IMR-90 (cell line): ENCODE measurements around the gene HAP1. TPM values are rescaled to one million over a fixed set of nuclear protein-coding genes. Genes with fewer than 3 reads are reported as not detected.

Experiments used
- ATAC-seq: fragments of 200-7000 bp; cut with Tn5 transposase; 2 replicates; pipeline ENCODE4 v1.9.1; 2020; ENCODE audit warnings: low read depth, mild to moderate bottlenecking, moderate library complexity
- BruUV-seq: library from RNA; stranded (reverse); fragments of 400-500 nt; replicated peaks from 2 replicates; lab custom pipeline; 2021; lab: Mats Ljungman, UMichigan
- CTCF ChIA-PET: fragments of 300-600 bp; formaldehyde crosslinking; extraction: SDS; loops from one replicate; lab custom pipeline; 2021; ENCODE audit warnings: antibody characterized with exemption; lab: Yijun Ruan, JAX
- POLR2A ChIA-PET: fragments of 300-600 bp; sonication (Branson Sonifier 250); formaldehyde crosslinking; loops from one replicate; lab custom pipeline; 2022; ENCODE audit warnings: antibody characterized with exemption; ENCODE audit not compliant: unreplicated experiment; lab: Charles Lee
- DNase-seq: peaks from one replicate; pipeline ENCODE4 v3.0.0; 2013
- H2AFZ ChIP-seq: replicated peaks from 2 replicates; pipeline ENCODE3; 2013; ENCODE audit warnings: low read length, mild to moderate bottlenecking; ENCODE audit not compliant: poor library complexity
- H2AK5ac ChIP-seq: 2 replicates; pipeline ENCODE4 v1.6.1; 2013; ENCODE audit warnings: low read depth, low read length, inconsistent platforms
- H2AK9ac ChIP-seq: replicated peaks from 2 replicates; pipeline ENCODE3; 2013; ENCODE audit warnings: mild to moderate bottlenecking, low read depth, low read length, moderate library complexity; ENCODE audit not compliant: poor library complexity
- H2BK120ac ChIP-seq: 2 replicates; pipeline ENCODE4 v1.6.1; 2013; ENCODE audit warnings: low read depth, low read length, inconsistent platforms
- H2BK15ac ChIP-seq: 3 replicates; pipeline ENCODE4 v1.6.1; 2013; ENCODE audit warnings: low read depth, low read length, inconsistent platforms
- H2BK20ac ChIP-seq: 2 replicates; pipeline ENCODE4 v1.6.1; 2013; ENCODE audit warnings: low read depth, mild to moderate bottlenecking, inconsistent platforms, low read length, moderate library complexity
- H2BK5ac ChIP-seq: 2 replicates; pipeline ENCODE4 v1.6.1; 2013; ENCODE audit warnings: mild to moderate bottlenecking, low read depth, low read length, inconsistent platforms; ENCODE audit not compliant: poor library complexity, severe bottlenecking
- H3K14ac ChIP-seq: replicated peaks from 2 replicates; pipeline ENCODE4 v1.6.1; 2013; ENCODE audit warnings: low read depth, low read length, inconsistent platforms
- H3K18ac ChIP-seq: 2 replicates; pipeline ENCODE4 v1.6.1; 2013; ENCODE audit warnings: low read depth, low read length, control low read depth
- H3K23ac ChIP-seq: 2 replicates; pipeline ENCODE4 v1.6.1; 2013; ENCODE audit warnings: low read depth, low read length, inconsistent platforms
- H3K27ac ChIP-seq: 2 replicates; pipeline ENCODE4 v1.5.1; 2013; ENCODE audit warnings: mild to moderate bottlenecking, control low read depth, low read length; ENCODE audit not compliant: insufficient read depth
- H3K27me3 ChIP-seq: 2 replicates; pipeline ENCODE4 v1.6.1; 2013; ENCODE audit warnings: low read length; ENCODE audit not compliant: control insufficient read depth, insufficient read depth
- H3K36me3 ChIP-seq: 2 replicates; pipeline ENCODE4 v1.6.1; 2013; ENCODE audit warnings: low read length, mixed read lengths; ENCODE audit not compliant: control insufficient read depth, insufficient read depth
- H3K4ac ChIP-seq: 2 replicates; pipeline ENCODE4 v1.6.1; 2013; ENCODE audit warnings: low read depth, low read length, inconsistent platforms
- H3K4me1 ChIP-seq: 2 replicates; pipeline ENCODE4 v1.6.1; 2013; ENCODE audit warnings: low read length, mixed read lengths; ENCODE audit not compliant: control insufficient read depth, insufficient read depth
- H3K4me2 ChIP-seq: 2 replicates; pipeline ENCODE4 v1.6.1; 2013; ENCODE audit warnings: low read depth, mild to moderate bottlenecking, control low read depth, low read length, moderate library complexity
- H3K4me3 ChIP-seq: 2 replicates; pipeline ENCODE4 v1.5.1; 2013; ENCODE audit warnings: low read depth, mild to moderate bottlenecking, control low read depth, low read length, moderate library complexity; ENCODE audit not compliant: insufficient read depth
- H3K56ac ChIP-seq: 2 replicates; pipeline ENCODE4 v1.6.1; 2013; ENCODE audit warnings: low read length, inconsistent platforms; ENCODE audit not compliant: insufficient read depth; ENCODE audit errors: extremely low read depth
- H3K79me1 ChIP-seq, 2 experiments: 2 replicates each; pipeline ENCODE4 v1.6.1; 2013; ENCODE audit warnings: low read length in 2 of 2, inconsistent platforms in 1 of 2, low read depth in 1 of 2
- H3K9ac ChIP-seq: 2 replicates; pipeline ENCODE4 v1.6.1; 2013; ENCODE audit warnings: low read depth, low read length, control low read depth
- H3K9me1 ChIP-seq: 2 replicates; pipeline ENCODE4 v1.6.1; 2013; ENCODE audit warnings: low read length, inconsistent platforms; ENCODE audit not compliant: insufficient read depth
- H3K9me3 ChIP-seq: 2 replicates; pipeline ENCODE4 v1.6.1; 2013; ENCODE audit warnings: low read length; ENCODE audit not compliant: control insufficient read depth, insufficient read depth
- H4K20me1 ChIP-seq: 2 replicates; pipeline ENCODE4 v1.6.1; 2013; ENCODE audit warnings: low read length, inconsistent platforms; ENCODE audit not compliant: insufficient read depth
- H4K5ac ChIP-seq: 2 replicates; pipeline ENCODE4 v1.6.1; 2013; ENCODE audit warnings: mild to moderate bottlenecking, low read depth, low read length, control low read depth
- H4K8ac ChIP-seq, 2 experiments: 2 replicates each; pipeline ENCODE4 v1.6.1; 2013; ENCODE audit warnings: low read depth in 2 of 2, low read length in 2 of 2, control low read depth in 1 of 2, inconsistent platforms in 1 of 2
- H4K91ac ChIP-seq: 2 replicates; pipeline ENCODE4 v1.6.1; 2013; ENCODE audit warnings: low read depth, low read length, inconsistent platforms; ENCODE audit not compliant: insufficient read depth
- CHD1 ChIP-seq: IDR thresholded peaks from 2 replicates; pipeline ENCODE4 v1.6.1; 2012; ENCODE audit warnings: low read depth, low read length, improper control_type of control experiment
- CTCF ChIP-seq: conservative IDR thresholded peaks from 2 replicates; pipeline ENCODE4 v1.5.1; 2012; ENCODE audit warnings: mild to moderate bottlenecking, low read depth, low read length, improper control_type of control experiment
- ELK1 ChIP-seq: fragments of 150-350 bp; IDR thresholded peaks from 2 replicates; pipeline ENCODE4 v1.6.1; 2016; ENCODE audit warnings: low read depth, mild to moderate bottlenecking, low read length, moderate library complexity, borderline replicate concordance
- MAFK ChIP-seq: IDR thresholded peaks from 2 replicates; pipeline ENCODE4 v1.6.1; 2012; ENCODE audit warnings: low read depth, low read length, improper control_type of control experiment
- MAZ ChIP-seq: IDR thresholded peaks from 2 replicates; pipeline ENCODE4 v1.6.1; 2012; ENCODE audit warnings: low read depth, mild to moderate bottlenecking, low read length, improper control_type of control experiment, moderate library complexity, borderline replicate concordance
- MXI1 ChIP-seq: IDR thresholded peaks from 2 replicates; pipeline ENCODE4 v1.6.1; 2012; ENCODE audit warnings: low read depth, mild to moderate bottlenecking, low read length, moderate library complexity, borderline replicate concordance
- NFE2L2 ChIP-seq: fragments of 150-350 bp; IDR thresholded peaks from 2 replicates; pipeline ENCODE4 v1.6.1; 2016; ENCODE audit warnings: low read depth, mild to moderate bottlenecking, low read length
- POLR2A ChIP-seq: IDR thresholded peaks from 2 replicates; pipeline ENCODE4 v1.6.1; 2012; ENCODE audit warnings: mild to moderate bottlenecking, low read depth, low read length
- RAD21 ChIP-seq: IDR thresholded peaks from 2 replicates; pipeline ENCODE4 v1.6.1; 2012; ENCODE audit warnings: low read length, improper control_type of control experiment
- USF2 ChIP-seq: fragments of 150-350 bp; IDR thresholded peaks from 2 replicates; pipeline ENCODE4 v1.6.1; 2017; ENCODE audit warnings: mild to moderate bottlenecking, antibody characterized with exemption, low read length, low read depth
- WGBS, 2 experiments: methylation state at CpG; one replicate each; pipeline versions ENCODE4 v1.1.5 to v1.1.7; 2013; ENCODE audit warnings: missing lambda C conversion rate in 2 of 2; ENCODE audit not compliant: insufficient read length in 1 of 2; ENCODE audit errors: extremely low coverage in 2 of 2; 5-methylcytosine and 5-hydroxymethylcytosine counted together
- dilution Hi-C: fragments of 300-500 bp; cut with HindIII; formaldehyde crosslinking; loops from one replicate; pipeline ENCODE4 v1.14.3; 2018; ENCODE audit warnings: low sequenced_read_pairs; ENCODE audit not compliant: unreplicated experiment
- in situ Hi-C: fragments of 300-500 bp; cut with MboI; formaldehyde crosslinking; loops from 3 replicates; pipeline ENCODE4 v1.14.3; 2019; ENCODE audit warnings: low sequenced_read_pairs, inconsistent platforms, mixed read lengths
- intact Hi-C: fragments of 100-400 bp; cut with micrococcal nuclease; formaldehyde crosslinking; loops from 2 replicates; pipeline ENCODE4 v1.10.0; 2022
- polyA plus RNA-seq, 3 experiments: library from polyadenylated mRNA; depleted of rRNA; stranded (reverse); fragments of >200 nt; gene quantifications; 2 replicates each; pipeline ENCODE4 v1.2.3, GENCODE V29; 2012; ENCODE audit warnings: low replicate concordance in 1 of 3
- total RNA-seq: library from RNA; depleted of rRNA; stranded (reverse); fragments of >200 nt; gene quantifications from 2 replicates; pipeline ENCODE4 v1.2.3, GENCODE V29; 2012

HAP1 gene
- total and polyA plus RNA-seq, 2 of the 4 experiments (the other 2 are of a cell fraction): under 0.01 to 0.09 TPM

- Histone ChIP-seq H3K23ac (no peak overlapping the region), H2AK9ac (no peak overlapping the region), H2AFZ (no peak overlapping the region), H4K20me1 (no peaks in the 10 kb centered on the region), H2BK120ac (no peak overlapping the region), H3K4me3 (no peak overlapping the region), H2BK5ac (no peak overlapping the region), H3K9me3 (no peaks in the 10 kb centered on the region), H3K36me3 (no peaks in the 10 kb centered on the region), H3K27me3 (peaks cover 7% of the 10 kb centered on the region), H3K18ac (no peak overlapping the region), H2BK15ac (no peak overlapping the region), H3K79me1 (peaks cover 2 to 6% of the 10 kb centered on the region in 2 experiments; a peak in 2 of 4 replicates), H2BK20ac (no peak overlapping the region), H4K5ac (no peak overlapping the region), H3K4ac (no peak overlapping the region), H3K9me1 (no peaks in the 10 kb centered on the region), H2AK5ac (no peak overlapping the region), H3K4me1 (peaks cover 5% of the 10 kb centered on the region), H4K91ac (no peak overlapping the region), H3K56ac (no peak overlapping the region), H3K9ac (no peak overlapping the region), H3K14ac (no peak overlapping the region), H3K27ac (no peak overlapping the region), H4K8ac (no peak overlapping the region), H3K4me2 (no peak overlapping the region)
- no TSS peak for BruUV-seq
- CTCF ChIA-PET: no interaction called here
- no peak for TF ChIP-seq RAD21
- TF ChIP-seq USF2: no peak
- TF ChIP-seq MXI1: no peak
- TF ChIP-seq CTCF: no peak
- TF ChIP-seq POLR2A: no peak
- TF ChIP-seq MAFK: no peak
- no peak for TF ChIP-seq MAZ
- no peak for TF ChIP-seq NFE2L2
- no peak for TF ChIP-seq CHD1
- no peak for TF ChIP-seq ELK1
- in situ Hi-C loops: no loop called here
- WGBS, 2 experiments: no CpG with 5 or more reads among the region's 8 CpGs
- intact Hi-C loops: no loop called here
- POLR2A ChIA-PET: no interaction called here
- ATAC-seq: no peak
- no peak for DNase-seq
- dilution Hi-C loops: no loop called here
Measured at GRCh38 chr17:41683441-41684007, 50.9 kb downstream of the HAP1 start.
